Sigmoid colon (tissue), 7 donors: Measurements from ENCODE around the gene SYK. TPM values are rescaled to one million over a fixed set of nuclear protein-coding genes. Genes with fewer than 3 reads are reported as not detected.

Experiments
- DNase-seq: peaks from one replicate; pipeline ENCODE4 v3.0.0-alpha.2; 2019
- H3K27ac ChIP-seq, 4 donors: fragments of 200-600 bp; sonication (generic); one replicate each; pipeline ENCODE4 v1.5.1; 2016 to 2019; ENCODE audit warnings: mild to moderate bottlenecking in 1 of 4
- H3K27me3 ChIP-seq, 3 donors: fragments of 200-600 bp; sonication (generic); one replicate each; pipeline ENCODE4 v1.5.1; 2019; ENCODE audit warnings: mild to moderate bottlenecking in 1 of 3
- H3K36me3 ChIP-seq, 4 donors: fragments of 200-600 bp; sonication (generic); one replicate each; pipeline ENCODE4 v1.5.1; 2016 to 2019
- H3K4me1 ChIP-seq, 4 donors: fragments of 200-600 bp; sonication (generic); one replicate each; pipeline ENCODE4 v1.5.1; 2017 to 2019
- H3K4me3 ChIP-seq, 4 donors: fragments of 200-600 bp; sonication (generic); one replicate each; pipeline ENCODE4 v1.5.1; 2017 to 2019; ENCODE audit warnings: mild to moderate bottlenecking in 2 of 4, moderate library complexity in 1 of 4
- H3K9me3 ChIP-seq, 4 donors: fragments of 200-600 bp in 3 of 4; sonication (generic) in 3 of 4; one replicate each; pipeline versions ENCODE4 v1.5.1 to v1.6.1; 2013 to 2019
- EP300 ChIP-seq, 4 donors: sonication (generic); formaldehyde crosslinking; IDR thresholded peaks; one replicate each; pipeline ENCODE4 v1.6.1; 2017; ENCODE audit warnings: antibody characterized with exemption in 4 of 4
- POLR2A ChIP-seq, 2 donors: fragments of 450-650 bp; IDR thresholded peaks; one replicate each; pipeline ENCODE4 v1.6.1; 2016; ENCODE audit warnings: antibody characterized with exemption in 2 of 2, mild to moderate bottlenecking in 2 of 2, moderate library complexity in 2 of 2
- POLR2AphosphoS5 ChIP-seq, 4 donors: sonication (generic); formaldehyde crosslinking; IDR thresholded peaks; one replicate each; pipeline ENCODE4 v1.6.1; 2017; ENCODE audit warnings: antibody characterized with exemption in 4 of 4
- WGBS, 2 donors: extraction: QIAGEN DNeasy Blood & Tissue Kit; methylation state at CpG; one replicate each; pipeline ENCODE4 v1.1.7; 2013; 5-methylcytosine and 5-hydroxymethylcytosine counted together
- intact Hi-C: fragments of 100-400 bp; cut with DNase I; formaldehyde crosslinking; loops from one replicate; pipeline ENCODE4 v1.15.1; 2023
- polyA plus RNA-seq, 3 donors: library from polyadenylated mRNA; stranded (reverse); fragments of 200-250 nt; gene quantifications; one replicate each; pipeline ENCODE4 v1.2.3, GENCODE V29; 2013
- total RNA-seq, 4 donors: library from RNA; depleted of rRNA; stranded (reverse); fragments of >200 nt; gene quantifications; one replicate each; pipeline ENCODE4 v1.1.0, GENCODE V29; 2016
- TF ChIP-seq, protein P1 (sequence below), 4 experiments: fragments of 450-650 bp in 3 of 4; fragments of 200-600 bp in 1 of 4; IDR thresholded peaks; one replicate each; pipeline ENCODE4 v1.5.1; 2016 to 2019; ENCODE audit warnings: antibody characterized with exemption in 4 of 4, mild to moderate bottlenecking in 3 of 4, moderate library complexity in 2 of 4
- donor health status: healthy with polysubstance abuse.
- donor health status: Bipolar disorder and iron deficiency.
- donor health status: healthy.

SYK gene
- total and polyA plus RNA-seq, 7 donors: 7.8 to 35.8 (median 16.4) TPM

DNA sequence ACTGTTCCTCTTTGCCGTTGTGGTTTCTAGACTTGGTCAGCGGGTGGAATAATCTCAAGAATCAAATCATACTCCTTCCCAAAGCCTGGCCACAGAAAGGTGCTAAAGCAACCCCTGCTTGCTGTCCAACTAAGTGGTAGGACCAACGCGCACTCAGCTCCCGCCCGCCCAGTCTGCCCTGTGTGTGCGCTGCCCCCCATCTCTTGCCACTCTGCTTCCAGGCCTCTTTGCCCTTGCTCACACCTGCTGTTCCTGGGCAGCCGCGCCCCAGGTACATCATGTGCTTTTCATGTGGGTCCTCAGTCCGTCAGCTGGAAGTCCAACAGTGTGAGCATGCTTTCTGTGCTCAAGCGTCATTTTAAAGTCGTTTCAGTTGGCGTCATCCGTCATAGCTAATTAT is 65.5 kb downstream of the SYK start:
- Histone ChIP-seq H3K27me3 (no peaks in the 10 kb centered on the region), H3K27ac (no peak overlapping the region), H3K4me3 (no peak overlapping the region), H3K9me3 (no peaks in the 10 kb centered on the region), H3K4me1 (peaks cover 0 to 2% (median 0%) of the 10 kb centered on the region in 4 donors), H3K36me3 (no peaks in the 10 kb centered on the region)
- no peak for DNase-seq
- WGBS, 2 donors: 94 to 95% methylated on average over 14 of the region's 14 CpGs
- intact Hi-C loops: no loop called here
- TF ChIP-seq EP300 (IDR thresholded peaks at IDR 0.05): no peak
- TF ChIP-seq POLR2A (IDR thresholded peaks at IDR 0.05): no peak
- TF ChIP-seq, protein P1, sequence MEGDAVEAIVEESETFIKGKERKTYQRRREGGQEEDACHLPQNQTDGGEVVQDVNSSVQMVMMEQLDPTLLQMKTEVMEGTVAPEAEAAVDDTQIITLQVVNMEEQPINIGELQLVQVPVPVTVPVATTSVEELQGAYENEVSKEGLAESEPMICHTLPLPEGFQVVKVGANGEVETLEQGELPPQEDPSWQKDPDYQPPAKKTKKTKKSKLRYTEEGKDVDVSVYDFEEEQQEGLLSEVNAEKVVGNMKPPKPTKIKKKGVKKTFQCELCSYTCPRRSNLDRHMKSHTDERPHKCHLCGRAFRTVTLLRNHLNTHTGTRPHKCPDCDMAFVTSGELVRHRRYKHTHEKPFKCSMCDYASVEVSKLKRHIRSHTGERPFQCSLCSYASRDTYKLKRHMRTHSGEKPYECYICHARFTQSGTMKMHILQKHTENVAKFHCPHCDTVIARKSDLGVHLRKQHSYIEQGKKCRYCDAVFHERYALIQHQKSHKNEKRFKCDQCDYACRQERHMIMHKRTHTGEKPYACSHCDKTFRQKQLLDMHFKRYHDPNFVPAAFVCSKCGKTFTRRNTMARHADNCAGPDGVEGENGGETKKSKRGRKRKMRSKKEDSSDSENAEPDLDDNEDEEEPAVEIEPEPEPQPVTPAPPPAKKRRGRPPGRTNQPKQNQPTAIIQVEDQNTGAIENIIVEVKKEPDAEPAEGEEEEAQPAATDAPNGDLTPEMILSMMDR (IDR thresholded peaks at IDR 0.05): no peak
- TF ChIP-seq POLR2AphosphoS5 (IDR thresholded peaks at IDR 0.05): no peak

DNA sequence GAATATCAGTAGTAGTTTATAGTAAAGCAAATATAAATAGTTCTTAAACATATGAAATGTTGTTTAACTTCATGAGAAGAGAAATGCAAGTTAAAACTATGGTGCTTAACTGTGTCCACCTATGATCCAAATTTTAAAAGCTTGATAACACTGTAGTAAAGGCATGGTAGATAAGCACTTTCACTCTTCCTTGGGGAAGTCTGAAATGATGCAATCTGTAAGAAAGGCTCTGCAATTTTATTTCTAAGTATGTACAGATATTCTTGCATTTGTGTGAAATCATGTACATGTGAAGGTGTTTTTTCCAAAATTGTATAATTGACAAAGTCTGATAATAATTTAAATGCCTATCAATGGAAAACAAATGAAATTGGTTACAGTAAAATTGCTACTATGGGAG is 66.9 kb downstream of the SYK start:
- H3K4me1 ChIP-seq: peaks cover 0 to 2% (median 0%) of the 10 kb centered on the region in 4 donors
- no peak for TF ChIP-seq EP300 (IDR thresholded peaks at IDR 0.05)
- TF ChIP-seq, protein P1 (IDR thresholded peaks at IDR 0.05): no peak
- no peak for TF ChIP-seq POLR2AphosphoS5 (IDR thresholded peaks at IDR 0.05)
- no peak for TF ChIP-seq POLR2A (IDR thresholded peaks at IDR 0.05)
- no peak overlapping the region for H3K4me3 ChIP-seq
- H3K27ac ChIP-seq: no peak overlapping the region
- intact Hi-C loops: no loop called here
- H3K9me3 ChIP-seq: no peaks in the 10 kb centered on the region
- H3K27me3 ChIP-seq: no peaks in the 10 kb centered on the region
- DNase-seq: no peak
- no peaks in the 10 kb centered on the region for H3K36me3 ChIP-seq

DNA sequence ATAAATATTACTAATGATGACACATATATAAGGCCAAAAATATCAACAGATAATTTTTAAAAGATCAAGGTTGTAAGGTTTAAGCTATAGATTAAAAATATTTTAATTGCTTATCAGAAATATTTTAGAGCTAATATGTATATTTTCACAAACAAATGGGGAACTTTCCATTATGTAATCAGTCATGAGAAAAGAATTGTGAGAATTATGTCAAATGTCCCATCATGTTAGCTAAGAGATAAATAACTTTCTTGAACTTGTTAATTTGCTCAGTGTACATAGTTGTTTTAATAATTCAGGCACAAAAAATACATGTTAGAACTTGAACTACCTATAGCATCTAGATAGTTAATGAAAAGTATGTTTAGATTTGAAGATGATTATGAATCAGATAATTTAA is 67.7 kb downstream of the SYK start:
- intact Hi-C loops: no loop called here
- no peaks in the 10 kb centered on the region for H3K27me3 ChIP-seq
- H3K4me1 ChIP-seq: peaks cover 0 to 2% (median 0%) of the 10 kb centered on the region in 4 donors
- H3K9me3 ChIP-seq: no peaks in the 10 kb centered on the region
- H3K4me3 ChIP-seq: no peak overlapping the region
- no peak overlapping the region for H3K27ac ChIP-seq
- DNase-seq: no peak
- no peak for TF ChIP-seq POLR2A (IDR thresholded peaks at IDR 0.05)
- TF ChIP-seq POLR2AphosphoS5 (IDR thresholded peaks at IDR 0.05): no peak
- TF ChIP-seq, protein P1 (IDR thresholded peaks at IDR 0.05): no peak
- no peak for TF ChIP-seq EP300 (IDR thresholded peaks at IDR 0.05)
- H3K36me3 ChIP-seq: no peaks in the 10 kb centered on the region

DNA sequence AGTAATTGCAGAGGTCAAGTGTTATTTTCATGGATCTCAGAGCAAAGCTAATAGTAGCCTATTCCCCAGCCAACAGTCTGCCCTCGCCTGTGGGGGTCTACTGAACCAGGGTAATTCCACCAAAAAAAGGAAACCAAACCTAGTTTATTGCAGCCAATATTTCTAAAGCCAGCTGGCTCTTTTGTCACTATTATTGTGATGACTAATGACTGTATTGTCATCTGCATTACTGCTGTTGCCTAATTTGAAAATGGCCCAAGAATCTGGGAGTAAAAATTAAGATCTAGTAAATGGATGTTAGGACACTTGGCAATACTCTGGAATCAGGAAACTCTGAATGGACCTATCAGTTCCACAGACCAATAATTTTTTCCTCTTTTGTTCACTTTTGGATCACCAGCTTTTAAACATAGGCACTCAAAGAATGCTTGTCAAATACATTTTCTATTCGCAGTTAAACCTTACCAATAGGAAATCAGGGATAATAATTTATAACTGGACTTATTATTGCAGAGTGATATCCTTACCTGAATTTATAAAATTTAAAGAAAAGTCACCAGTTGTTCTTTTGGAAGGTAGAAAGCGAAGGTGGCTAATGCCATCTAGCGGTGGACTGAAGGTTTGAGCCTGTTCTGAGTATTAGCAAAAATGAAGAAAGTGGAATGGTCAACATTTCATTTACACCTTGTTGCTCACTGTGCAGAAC is 69.2 kb downstream of the SYK start:
- 19 to 32% methylated on average over 4 of the region's 4 CpGs for WGBS, 2 donors
- Histone ChIP-seq H3K27me3 (no peaks in the 10 kb centered on the region), H3K4me3 (no peak overlapping the region), H3K9me3 (no peaks in the 10 kb centered on the region), H3K27ac (no peak overlapping the region), H3K36me3 (no peaks in the 10 kb centered on the region), H3K4me1 (peaks cover 0 to 2% (median 0%) of the 10 kb centered on the region in 4 donors)
- intact Hi-C loops: loop anchor here (2.0 kb wide), 1 partner anchor 730 kb away; no protein-coding TSS in a partner anchor
- no peak for DNase-seq
- TF ChIP-seq, protein P1 (IDR thresholded peaks at IDR 0.05): peak; percentile 35 to 82 (median 66)
- no peak for TF ChIP-seq POLR2AphosphoS5 (IDR thresholded peaks at IDR 0.05)
